SK-N-SH (cell line): Measurements from ENCODE around the gene MTTP. TPM values are rescaled to one million over a fixed set of nuclear protein-coding genes. Genes with fewer than 3 reads are reported as not detected.
A peak's percentile ranks its signal among the peaks of the same experiment; 100 is the strongest.

ENCODE experiments used
- CTCF ChIA-PET: fragments of 300-600, 350-600 bp; formaldehyde crosslinking; extraction: SDS; loops from one replicate; lab custom pipeline; 2021; lab: Yijun Ruan, JAX
- POLR2A ChIA-PET: fragments of 350-600 bp; sonication (Branson Sonifier 250); formaldehyde crosslinking; extraction: SDS; loops from one replicate; lab custom pipeline; 2020; ENCODE audit warnings: antibody characterized with exemption, inconsistent platforms; lab: Yijun Ruan, JAX
- DNase-seq: peaks from one replicate; pipeline ENCODE4 v3.0.0; 2012
- H2AFZ ChIP-seq: fragments of 200-600 bp; sonication (generic); 2 replicates; pipeline ENCODE4 v1.8.1; 2016; ENCODE audit warnings: antibody characterized with exemption, mild to moderate bottlenecking, low read depth
- H3F3A ChIP-seq: fragments of 200-600 bp; sonication (generic); replicated peaks from 2 replicates; pipeline ENCODE3; 2016; ENCODE audit warnings: antibody characterized with exemption, mild to moderate bottlenecking; ENCODE audit not compliant: insufficient read depth
- H3K27ac ChIP-seq, 2 experiments: fragments of 200-500 bp in 1 of 2; fragments of 200-600 bp in 1 of 2; sonication (Bioruptor generic) in 1 of 2; sonication (generic), shearing (Covaris generic) in 1 of 2; 2 replicates each; pipeline versions ENCODE4 v1.5.1 to v1.6.1; 2014 to 2016; ENCODE audit warnings: low read depth in 2 of 2, inconsistent platforms in 1 of 2, low read length in 1 of 2, mild to moderate bottlenecking in 1 of 2, mixed read lengths in 1 of 2
- H3K27me3 ChIP-seq: fragments of 200-600 bp; sonication (generic), shearing (Covaris generic); 2 replicates; pipeline ENCODE4 v1.6.1; 2016; ENCODE audit warnings: mixed run types; ENCODE audit not compliant: insufficient read depth
- H3K36me3 ChIP-seq, 2 experiments: fragments of 200-500 bp in 1 of 2; fragments of 200-600 bp in 1 of 2; sonication (Bioruptor generic) in 1 of 2; sonication (generic) in 1 of 2; replicated peaks in 1 of 2; 2 replicates each; pipeline versions ENCODE3 to v1.5.1; 2014 to 2016; ENCODE audit warnings: low read length in 1 of 2, mild to moderate bottlenecking in 1 of 2; ENCODE audit not compliant: insufficient read depth in 2 of 2, control insufficient read depth in 1 of 2
- H3K4me1 ChIP-seq, 2 experiments: fragments of 200-500 bp in 1 of 2; fragments of 200-600 bp in 1 of 2; sonication (Bioruptor generic) in 1 of 2; sonication (generic), shearing (Covaris generic) in 1 of 2; 2 replicates each; pipeline versions ENCODE4 v1.5.1 to v1.6.1; 2014 to 2016; ENCODE audit warnings: low read depth in 1 of 2, low read length in 1 of 2, mixed run types in 1 of 2; ENCODE audit not compliant: insufficient read depth in 2 of 2, control insufficient read depth in 1 of 2
- H3K4me2 ChIP-seq: fragments of 200-600 bp; sonication (generic), shearing (Covaris generic); 2 replicates; pipeline ENCODE4 v1.6.1; 2017; ENCODE audit warnings: mixed run types
- H3K4me3 ChIP-seq, 2 experiments: fragments of 200-500 bp in 1 of 2; fragments of 200-600 bp in 1 of 2; sonication (Bioruptor generic) in 1 of 2; sonication (generic), shearing (Covaris generic) in 1 of 2; 2 replicates each; pipeline versions ENCODE4 v1.5.1 to v1.8.1; 2014 to 2016; ENCODE audit warnings: low read depth in 2 of 2, inconsistent platforms in 1 of 2, low read length in 1 of 2, mild to moderate bottlenecking in 1 of 2, mixed read lengths in 1 of 2, moderate library complexity in 1 of 2
- H3K79me2 ChIP-seq: fragments of 200-600 bp; sonication (generic); 2 replicates; pipeline ENCODE4 v1.8.1; 2017; ENCODE audit warnings: mild to moderate bottlenecking; ENCODE audit not compliant: insufficient read depth
- H3K9ac ChIP-seq: fragments of 200-600 bp; sonication (generic); 2 replicates; pipeline ENCODE4 v1.6.1; 2017; ENCODE audit warnings: mixed run types
- H3K9me2 ChIP-seq: fragments of 200-600 bp; sonication (generic); 2 replicates; pipeline ENCODE4 v1.6.1; 2017; ENCODE audit warnings: mixed run types
- H3K9me3 ChIP-seq: fragments of 200-600 bp; sonication (generic); 2 replicates; pipeline ENCODE4 v1.6.1; 2017; ENCODE audit warnings: mixed run types, mild to moderate bottlenecking, moderate library complexity
- H4K20me1 ChIP-seq: fragments of 200-600 bp; sonication (generic); 2 replicates; pipeline ENCODE4 v1.6.1; 2017; ENCODE audit warnings: mild to moderate bottlenecking, mixed run types; ENCODE audit not compliant: insufficient read depth
- ELF1 ChIP-seq: IDR thresholded peaks from 2 replicates; pipeline ENCODE4 v1.4.0; 2012
- FOSL2 ChIP-seq: IDR thresholded peaks from 2 replicates; pipeline ENCODE4 v1.4.0; 2012; ENCODE audit warnings: low read depth, mild to moderate bottlenecking, moderate library complexity, borderline replicate concordance
- FOXM1 ChIP-seq: IDR thresholded peaks from 2 replicates; pipeline ENCODE4 v1.4.0; 2012; ENCODE audit warnings: low read depth, mild to moderate bottlenecking
- GABPA ChIP-seq: IDR thresholded peaks from 2 replicates; pipeline ENCODE4 v1.4.0; 2012; ENCODE audit warnings: low read depth, mild to moderate bottlenecking
- GATA2 ChIP-seq: sonication (generic); formaldehyde crosslinking; IDR thresholded peaks from 2 replicates; pipeline ENCODE4 v1.5.0; 2020; ENCODE audit warnings: mild to moderate bottlenecking, missing genetic modification reagents
- JUND ChIP-seq: IDR thresholded peaks from 2 replicates; pipeline ENCODE4 v1.4.0; 2012
- MXI1 ChIP-seq: IDR thresholded peaks from 2 replicates; pipeline ENCODE4 v1.6.1; 2012; ENCODE audit warnings: mild to moderate bottlenecking, low read depth, low read length, improper control_type of control experiment
- NRF1 ChIP-seq: IDR thresholded peaks from 2 replicates; pipeline ENCODE4 v1.6.1; 2012; ENCODE audit warnings: low read depth, mild to moderate bottlenecking, low read length
- POLR2AphosphoS5 ChIP-seq: IDR thresholded peaks from 2 replicates; pipeline ENCODE4 v1.6.1; 2012; ENCODE audit warnings: low read depth, low read length
- RAD21 ChIP-seq: IDR thresholded peaks from 2 replicates; pipeline ENCODE4 v1.6.1; 2012; ENCODE audit warnings: mild to moderate bottlenecking, low read length
- RCOR1 ChIP-seq: fragments of 150-350 bp; IDR thresholded peaks from 2 replicates; pipeline ENCODE4 v1.6.1; 2017; ENCODE audit warnings: antibody characterized with exemption, low read length
- RFX5 ChIP-seq: IDR thresholded peaks from 2 replicates; pipeline ENCODE4 v1.6.1; 2012; ENCODE audit warnings: mild to moderate bottlenecking, improper control_type of control experiment, low read length
- RXRA ChIP-seq: IDR thresholded peaks from 2 replicates; pipeline ENCODE4 v1.4.0; 2012; ENCODE audit warnings: low read depth, mild to moderate bottlenecking, borderline replicate concordance
- SIN3A ChIP-seq: IDR thresholded peaks from 2 replicates; pipeline ENCODE4 v1.6.1; 2012; ENCODE audit warnings: low read depth, mild to moderate bottlenecking, low read length, moderate library complexity, borderline replicate concordance
- TCF12 ChIP-seq: IDR thresholded peaks from 2 replicates; pipeline ENCODE4 v1.4.0; 2012
- YY1 ChIP-seq: IDR thresholded peaks from 2 replicates; pipeline ENCODE4 v1.4.0; 2012; ENCODE audit warnings: low read depth, mild to moderate bottlenecking
- WGBS: methylation state at CpG from one replicate; pipeline ENCODE4 v1.1.6; 2017; ENCODE audit warnings: low lambda C conversion rate; 5-methylcytosine and 5-hydroxymethylcytosine counted together
- polyA plus RNA-seq, 3 experiments: library from polyadenylated mRNA; depleted of rRNA; stranded (reverse); fragments of >200 nt; gene quantifications; 2 replicates each; pipeline ENCODE4 v1.2.3, GENCODE V29; 2012
- TF ChIP-seq, protein P1 (sequence below): IDR thresholded peaks from 2 replicates; pipeline ENCODE4 v1.4.0; 2012; ENCODE audit warnings: low read depth
- TF ChIP-seq, protein P2 (sequence below): IDR thresholded peaks from 2 replicates; pipeline ENCODE4 v1.6.1; 2012; ENCODE audit warnings: mild to moderate bottlenecking, low read depth, low read length, moderate library complexity

Gene MTTP
- polyA plus RNA-seq, 1 of the 3 experiments (the other 2 are of a cell fraction), result not detected

GRCh38 chr4:99648321-99648720, 73.7 kb downstream of the MTTP start:
- no peak overlapping the region for H3K4me3 ChIP-seq
- no peaks in the 10 kb centered on the region for H4K20me1 ChIP-seq
- 48% methylated on average over 1 of the region's 1 CpG for WGBS
- no peaks in the 10 kb centered on the region for H3K27me3 ChIP-seq
- POLR2A ChIA-PET, result no interaction called here
- H3K9me2 ChIP-seq, result no peaks in the 10 kb centered on the region
- no peaks in the 10 kb centered on the region for H3K36me3 ChIP-seq
- H3K4me2 ChIP-seq, result no peak overlapping the region
- CTCF ChIA-PET, result interaction anchor here (1.3 kb wide), 2 partner anchors 12 to 237 kb away, joined by 5 read pairs; no protein-coding TSS in a partner anchor
- H3K9ac ChIP-seq, result no peak overlapping the region
- no peak overlapping the region for H3K27ac ChIP-seq
- no peaks in the 10 kb centered on the region for H3K4me1 ChIP-seq
- no peaks in the 10 kb centered on the region for H3F3A ChIP-seq
- no peak overlapping the region for H2AFZ ChIP-seq
- TF ChIP-seq TCF12 (no peak), ELF1 (no peak)
- DNase-seq, result no peak
- H3K79me2 ChIP-seq, result no peaks in the 10 kb centered on the region
- H3K9me3 ChIP-seq, result no peaks in the 10 kb centered on the region

GRCh38 chr4:99649208-99649607, 74.6 kb downstream of the MTTP start:
- no peaks in the 10 kb centered on the region for H3F3A ChIP-seq
- TF ChIP-seq POLR2AphosphoS5 (no peak), RFX5 (no peak), RCOR1 (no peak), RAD21 (no peak), YY1 (no peak)
- TF ChIP-seq, protein P1, sequence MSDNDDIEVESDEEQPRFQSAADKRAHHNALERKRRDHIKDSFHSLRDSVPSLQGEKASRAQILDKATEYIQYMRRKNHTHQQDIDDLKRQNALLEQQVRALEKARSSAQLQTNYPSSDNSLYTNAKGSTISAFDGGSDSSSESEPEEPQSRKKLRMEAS, result no peak
- no peak overlapping the region for H3K9ac ChIP-seq
- DNase-seq, result no peak
- 61% methylated on average over 9 of the region's 9 CpGs for WGBS
- H3K4me2 ChIP-seq, result no peak overlapping the region
- ChIA-PET CTCF (interaction anchor here (1.3 kb wide), 2 partner anchors 11 to 236 kb away, joined by 5 read pairs; no protein-coding TSS in a partner anchor), POLR2A (interaction anchor here (0.5 kb wide), 1 partner anchor 99 kb away, joined by 3 read pairs; no protein-coding TSS in a partner anchor)
- H3K9me3 ChIP-seq, result no peaks in the 10 kb centered on the region
- no peaks in the 10 kb centered on the region for H3K36me3 ChIP-seq
- no peaks in the 10 kb centered on the region for H3K79me2 ChIP-seq
- H3K27me3 ChIP-seq, result no peaks in the 10 kb centered on the region
- H3K4me3 ChIP-seq, result no peak overlapping the region
- H3K4me1 ChIP-seq, result no peaks in the 10 kb centered on the region
- H3K9me2 ChIP-seq, result no peaks in the 10 kb centered on the region
- H4K20me1 ChIP-seq, result no peaks in the 10 kb centered on the region
- no peak overlapping the region for H2AFZ ChIP-seq
- H3K27ac ChIP-seq, result no peak overlapping the region

- POLR2A ChIA-PET, result no interaction called here
Measured at GRCh38 chr4:99649778-99650177, 75.2 kb downstream of the MTTP start.

More at GRCh38 chr4:99649778-99650177, 75.2 kb downstream of the MTTP start:
- Histone ChIP-seq H3K27ac (no peak overlapping the region), H3K9me3 (no peaks in the 10 kb centered on the region), H3K9me2 (no peaks in the 10 kb centered on the region), H3K9ac (no peak overlapping the region), H3F3A (no peaks in the 10 kb centered on the region), H3K79me2 (no peaks in the 10 kb centered on the region), H3K27me3 (no peaks in the 10 kb centered on the region), H2AFZ (no peak overlapping the region), H3K4me1 (no peaks in the 10 kb centered on the region), H3K4me3 (no peak overlapping the region), H4K20me1 (no peaks in the 10 kb centered on the region), H3K4me2 (no peak overlapping the region), H3K36me3 (no peaks in the 10 kb centered on the region)
- CTCF ChIA-PET, result interaction anchor here (1.3 kb wide), 1 partner anchor 10 kb away, joined by 5 read pairs; no protein-coding TSS in a partner anchor
- peak; percentile 6 for DNase-seq
- 55% methylated on average over 4 of the region's 10 CpGs for WGBS
- TF ChIP-seq, protein P2, sequence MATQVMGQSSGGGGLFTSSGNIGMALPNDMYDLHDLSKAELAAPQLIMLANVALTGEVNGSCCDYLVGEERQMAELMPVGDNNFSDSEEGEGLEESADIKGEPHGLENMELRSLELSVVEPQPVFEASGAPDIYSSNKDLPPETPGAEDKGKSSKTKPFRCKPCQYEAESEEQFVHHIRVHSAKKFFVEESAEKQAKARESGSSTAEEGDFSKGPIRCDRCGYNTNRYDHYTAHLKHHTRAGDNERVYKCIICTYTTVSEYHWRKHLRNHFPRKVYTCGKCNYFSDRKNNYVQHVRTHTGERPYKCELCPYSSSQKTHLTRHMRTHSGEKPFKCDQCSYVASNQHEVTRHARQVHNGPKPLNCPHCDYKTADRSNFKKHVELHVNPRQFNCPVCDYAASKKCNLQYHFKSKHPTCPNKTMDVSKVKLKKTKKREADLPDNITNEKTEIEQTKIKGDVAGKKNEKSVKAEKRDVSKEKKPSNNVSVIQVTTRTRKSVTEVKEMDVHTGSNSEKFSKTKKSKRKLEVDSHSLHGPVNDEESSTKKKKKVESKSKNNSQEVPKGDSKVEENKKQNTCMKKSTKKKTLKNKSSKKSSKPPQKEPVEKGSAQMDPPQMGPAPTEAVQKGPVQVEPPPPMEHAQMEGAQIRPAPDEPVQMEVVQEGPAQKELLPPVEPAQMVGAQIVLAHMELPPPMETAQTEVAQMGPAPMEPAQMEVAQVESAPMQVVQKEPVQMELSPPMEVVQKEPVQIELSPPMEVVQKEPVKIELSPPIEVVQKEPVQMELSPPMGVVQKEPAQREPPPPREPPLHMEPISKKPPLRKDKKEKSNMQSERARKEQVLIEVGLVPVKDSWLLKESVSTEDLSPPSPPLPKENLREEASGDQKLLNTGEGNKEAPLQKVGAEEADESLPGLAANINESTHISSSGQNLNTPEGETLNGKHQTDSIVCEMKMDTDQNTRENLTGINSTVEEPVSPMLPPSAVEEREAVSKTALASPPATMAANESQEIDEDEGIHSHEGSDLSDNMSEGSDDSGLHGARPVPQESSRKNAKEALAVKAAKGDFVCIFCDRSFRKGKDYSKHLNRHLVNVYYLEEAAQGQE, result no peak
- TF ChIP-seq SIN3A (no peak), POLR2AphosphoS5 (no peak), RXRA (no peak), FOXM1 (no peak), RFX5 (no peak), YY1 (no peak), GABPA (no peak), NRF1 (no peak), GATA2 (CRISPR knock-in tag) (no peak), JUND (no peak), FOSL2 (no peak), MXI1 (no peak)
